ENCODE data around the gene SEMA3A. TPM values are rescaled to one million over a fixed set of nuclear protein-coding genes. Genes with fewer than 3 reads are reported as not detected.
"Not testable (repeated sequence)": the region's sequence is repeated elsewhere in the genome, so short reads cannot be mapped to it uniquely, and the experiment has no call there.

The SEMA3A gene
- total RNA-seq, 2 experiments from 2014 or later = 0.50 to 0.60 TPM

- Mint-ChIP-seq H3K9me3 (no peaks in the 10 kb centered on the region), H3K4me1 (ENCODE audit: low read depth) (peaks cover 6% of the 10 kb centered on the region), H3K4me3 (no peak overlapping the region), H3K36me3 (ENCODE audit: low read depth) (no peaks in the 10 kb centered on the region), H3K27me3 (no peaks in the 10 kb centered on the region), H3K27ac (no peak overlapping the region)
- Histone ChIP-seq H3K27ac (ENCODE audit: low read depth in 1 of 2, low read length in 2 of 2) (no peak overlapping the region), H3K36me3 (ENCODE audit: insufficient read depth, low read length) (no peaks in the 10 kb centered on the region), H3K9me3 (ENCODE audit: control insufficient read depth in 1 of 2, insufficient read depth in 1 of 2, low read length in 2 of 2) (no peaks in the 10 kb centered on the region), H3K4me1 (ENCODE audit: insufficient read depth, low read length) (no peaks in the 10 kb centered on the region), H3K4me3 (ENCODE audit: low read length) (no peak overlapping the region), H3K27me3 (ENCODE audit: control insufficient read depth in 1 of 2, insufficient read depth in 2 of 2, low read length in 2 of 2) (no peaks in the 10 kb centered on the region)
- CTCF ChIA-PET = no interaction called here
- TF ChIP-seq CTCF (IDR thresholded peaks at IDR 0.05) = no peak
- intact Hi-C loops (cut with DNase I, micrococcal nuclease) = no loop called here
- ATAC-seq (ENCODE audit: poor library complexity) = no peak
- POLR2A ChIA-PET = no interaction called here
- DNase-seq = no peak
These were observed 123.8 kb downstream of the SEMA3A start for GRCh38 chr7:84070770-84071169.

- no peak for ATAC-seq (ENCODE audit: poor library complexity)
- Mint-ChIP-seq H3K4me3 (no peak overlapping the region), H3K36me3 (ENCODE audit: low read depth) (no peaks in the 10 kb centered on the region), H3K4me1 (ENCODE audit: low read depth) (peaks cover 6% of the 10 kb centered on the region), H3K9me3 (no peaks in the 10 kb centered on the region), H3K27ac (no peak overlapping the region), H3K27me3 (no peaks in the 10 kb centered on the region)
- Histone ChIP-seq H3K4me3 (ENCODE audit: low read length) (no peak overlapping the region), H3K27me3 (ENCODE audit: control insufficient read depth in 1 of 2, insufficient read depth in 2 of 2, low read length in 2 of 2) (no peaks in the 10 kb centered on the region), H3K27ac (ENCODE audit: low read depth in 1 of 2, low read length in 2 of 2) (no peak overlapping the region), H3K4me1 (ENCODE audit: insufficient read depth, low read length) (no peaks in the 10 kb centered on the region), H3K9me3 (ENCODE audit: control insufficient read depth in 1 of 2, insufficient read depth in 1 of 2, low read length in 2 of 2) (no peaks in the 10 kb centered on the region), H3K36me3 (ENCODE audit: insufficient read depth, low read length) (no peaks in the 10 kb centered on the region)
- POLR2A ChIA-PET = no interaction called here
- intact Hi-C loops (cut with DNase I, micrococcal nuclease) = no loop called here
- no peak for DNase-seq
- TF ChIP-seq CTCF (IDR thresholded peaks at IDR 0.05) = no peak
- CTCF ChIA-PET = no interaction called here
These were observed 124.5 kb downstream of the SEMA3A start for GRCh38 chr7:84069999-84070500.

- H3K9me3 ChIP-seq (ENCODE audit: control insufficient read depth in 1 of 2, insufficient read depth in 1 of 2, low read length in 2 of 2) = no peaks in the 10 kb centered on the region
- Mint-ChIP-seq H3K27ac (no peak overlapping the region), H3K27me3 (no peaks in the 10 kb centered on the region), H3K9me3 (no peaks in the 10 kb centered on the region), H3K36me3 (ENCODE audit: low read depth) (no peaks in the 10 kb centered on the region), H3K4me3 (no peak overlapping the region), H3K4me1 (ENCODE audit: low read depth) (peaks cover 6% of the 10 kb centered on the region)
- ChIA-PET CTCF (no interaction called here), POLR2A (no interaction called here)
- no peak overlapping the region for H3K27ac ChIP-seq (ENCODE audit: low read depth in 1 of 2, low read length in 2 of 2)
- DNase-seq (no peak), ATAC-seq (ENCODE audit: poor library complexity) (no peak)
- no peaks in the 10 kb centered on the region for H3K36me3 ChIP-seq (ENCODE audit: insufficient read depth, low read length)
- no peak for TF ChIP-seq CTCF (IDR thresholded peaks at IDR 0.05)
- H3K4me1 ChIP-seq (ENCODE audit: insufficient read depth, low read length) = no peaks in the 10 kb centered on the region
- no peaks in the 10 kb centered on the region for H3K27me3 ChIP-seq (ENCODE audit: control insufficient read depth in 1 of 2, insufficient read depth in 2 of 2, low read length in 2 of 2)
- H3K4me3 ChIP-seq (ENCODE audit: low read length) = no peak overlapping the region
- intact Hi-C loops (cut with DNase I, micrococcal nuclease) = no loop called here
These were observed 125.6 kb downstream of the SEMA3A start for GRCh38 chr7:84069033-84069432.

- CTCF ChIA-PET; H3K9me3 Mint-ChIP-seq; H3K4me1 ChIP-seq (ENCODE audit: insufficient read depth, low read length); H3K9me3 ChIP-seq (ENCODE audit: control insufficient read depth in 1 of 2, insufficient read depth in 1 of 2, low read length in 2 of 2); DNase-seq; H3K4me1 Mint-ChIP-seq (ENCODE audit: low read depth); intact Hi-C loops (cut with DNase I, micrococcal nuclease); ATAC-seq (ENCODE audit: poor library complexity); POLR2A ChIA-PET; H3K27ac ChIP-seq (ENCODE audit: low read depth in 1 of 2, low read length in 2 of 2); H3K36me3 ChIP-seq (ENCODE audit: insufficient read depth, low read length); H3K4me3 Mint-ChIP-seq; H3K36me3 Mint-ChIP-seq (ENCODE audit: low read depth); H3K27ac Mint-ChIP-seq; H3K27me3 Mint-ChIP-seq; H3K27me3 ChIP-seq (ENCODE audit: control insufficient read depth in 1 of 2, insufficient read depth in 2 of 2, low read length in 2 of 2); H3K4me3 ChIP-seq (ENCODE audit: low read length): not testable (repeated sequence)
These were observed 132.1 kb downstream of the SEMA3A start for GRCh38 chr7:84062489-84062901.

All from CD4-positive, alpha-beta T cell (primary cell).